IPS DF 4.7 (cell line): ENCODE data around the gene TEX11.
"Not testable (repeated sequence)": the region's sequence is repeated elsewhere in the genome, so short reads cannot be mapped to it uniquely, and the experiment has no call there.

ENCODE experiments used
- DNase-seq: peaks from one replicate; pipeline ENCODE4 v3.0.0-alpha.2; 2013; ENCODE audit warnings: low spot score; ENCODE audit errors: extremely low read depth

Gene TEX11

DNA sequence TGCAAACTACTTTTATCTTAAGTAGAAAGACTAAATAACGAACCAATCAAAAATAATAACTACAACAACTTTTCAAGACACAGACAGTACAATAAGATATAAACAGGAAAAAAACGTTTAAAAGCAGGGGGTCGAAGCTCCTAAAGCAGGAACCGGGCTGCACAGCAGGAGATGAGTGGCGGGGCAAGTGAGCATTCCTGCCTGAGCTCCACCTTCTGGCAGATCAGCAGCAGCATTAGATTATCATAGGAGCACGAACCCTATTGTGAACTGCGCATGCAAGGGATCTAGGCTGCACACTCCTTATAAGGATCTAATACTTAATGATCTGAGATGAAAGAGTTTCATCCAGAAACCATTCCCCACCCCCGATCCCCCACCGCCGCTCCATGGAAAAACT is 146.2 kb downstream of the TEX11 start:
- DNase-seq: no peak

DNA sequence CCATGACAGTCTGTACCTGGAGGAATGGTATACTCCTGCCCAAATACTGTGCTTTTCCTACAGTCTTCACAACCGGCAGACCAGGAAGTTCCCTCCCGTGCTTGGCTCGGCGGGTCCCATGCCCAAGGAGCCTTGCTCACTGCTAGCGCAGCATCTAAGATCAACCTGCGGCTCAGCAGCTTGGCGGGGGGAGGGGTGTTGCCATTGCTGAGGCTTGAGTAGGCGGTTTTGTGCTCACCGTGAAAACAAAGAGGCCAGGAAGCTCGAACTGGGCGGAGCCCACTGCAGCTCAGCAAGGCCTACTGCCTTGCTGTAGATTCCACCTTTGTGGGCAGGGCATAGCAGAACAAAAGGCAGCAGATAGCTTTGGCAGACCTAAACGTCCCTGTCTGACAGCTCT is 152.7 kb downstream of the TEX11 start:
- peak; percentile 5 for DNase-seq

DNA sequence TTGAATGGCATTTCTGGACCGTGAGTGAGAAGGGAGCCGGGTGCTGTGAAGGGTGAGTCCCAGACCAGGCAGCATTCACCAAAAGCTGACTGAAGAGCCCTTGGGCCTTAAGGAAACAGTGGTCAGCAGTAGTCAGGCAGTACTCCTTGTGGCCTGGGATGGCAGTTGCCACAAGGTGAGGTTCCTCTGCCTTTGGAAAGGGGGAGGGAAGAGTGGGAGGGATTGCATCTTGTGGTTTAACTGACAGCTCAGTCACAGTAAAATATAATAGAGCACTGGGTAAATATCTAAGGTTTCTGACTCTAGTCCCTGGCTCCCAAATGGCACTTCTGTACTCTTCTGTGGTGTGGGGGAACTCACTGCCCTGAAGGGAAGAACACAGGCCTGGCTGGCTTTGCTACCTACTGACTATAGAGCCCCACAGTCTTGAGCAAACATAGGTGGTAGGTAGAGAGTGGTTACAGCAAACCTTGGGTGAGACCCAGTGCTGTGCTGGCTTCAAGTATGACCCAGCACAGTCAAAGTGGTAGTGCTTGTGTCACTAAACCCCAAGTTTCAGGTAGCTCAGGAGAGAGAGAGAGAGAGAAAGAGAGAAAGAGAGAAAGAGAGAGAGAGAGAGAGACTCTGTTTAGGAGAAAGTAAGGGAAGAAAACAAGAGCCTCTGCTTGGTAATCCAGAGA is 154.2 kb downstream of the TEX11 start:
- no peak for DNase-seq

DNA sequence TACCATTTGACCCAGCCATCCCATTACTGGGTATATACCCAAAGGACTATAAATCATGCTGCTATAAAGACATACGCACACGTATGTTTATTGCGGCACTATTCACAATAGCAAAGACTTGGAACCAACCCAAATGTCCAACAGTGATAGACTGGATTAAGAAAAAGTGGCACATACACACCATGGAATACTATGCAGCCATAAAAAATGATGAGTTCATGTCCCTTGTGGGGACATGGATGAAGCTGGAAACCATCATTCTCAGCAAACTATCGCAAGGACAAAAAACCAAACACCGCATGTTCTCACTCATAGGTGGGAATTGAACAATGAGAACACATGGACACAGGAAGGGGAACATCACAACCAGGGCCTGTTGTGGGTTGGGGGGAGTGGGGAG is 174.7 kb downstream of the TEX11 start:
- DNase-seq: not testable (repeated sequence)

DNA sequence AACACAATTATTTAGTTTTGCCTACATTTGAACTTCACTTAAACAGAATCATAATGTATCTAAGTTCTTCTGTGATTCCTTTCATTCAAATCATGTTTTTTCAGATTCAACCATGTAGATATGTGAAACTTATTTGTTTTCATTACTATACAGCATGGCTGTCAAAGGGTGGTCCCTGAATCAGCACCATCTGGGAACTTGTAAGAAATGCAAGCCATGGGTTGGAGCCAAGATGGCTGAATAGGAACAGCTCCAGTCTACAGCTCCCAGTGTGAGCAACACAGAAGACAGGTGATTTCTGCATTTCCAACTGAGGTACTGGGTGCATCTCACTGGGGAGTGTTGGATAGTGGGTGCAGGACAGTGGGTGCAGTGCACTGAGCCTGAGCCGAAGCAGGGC is 180.6 kb downstream of the TEX11 start:
- not testable (repeated sequence) for DNase-seq

DNA sequence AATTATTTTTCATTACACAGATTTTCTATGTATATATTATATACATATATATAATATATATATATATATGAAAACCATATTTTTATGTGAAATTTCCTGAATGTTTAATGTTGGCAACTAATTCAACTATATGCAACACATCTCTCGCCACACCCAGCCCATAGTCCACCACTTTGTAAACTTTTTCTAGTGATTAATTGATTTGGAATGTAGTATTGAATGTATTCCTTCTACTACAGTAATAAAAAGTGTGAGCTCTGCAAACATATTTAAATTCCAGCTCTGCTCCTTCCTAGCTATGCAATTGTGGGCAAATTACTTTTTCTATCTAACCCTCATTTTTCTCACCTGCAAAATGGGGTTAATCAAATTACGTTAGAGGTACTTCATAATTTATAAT is 187.8 kb downstream of the TEX11 start:
- no peak for DNase-seq

DNA sequence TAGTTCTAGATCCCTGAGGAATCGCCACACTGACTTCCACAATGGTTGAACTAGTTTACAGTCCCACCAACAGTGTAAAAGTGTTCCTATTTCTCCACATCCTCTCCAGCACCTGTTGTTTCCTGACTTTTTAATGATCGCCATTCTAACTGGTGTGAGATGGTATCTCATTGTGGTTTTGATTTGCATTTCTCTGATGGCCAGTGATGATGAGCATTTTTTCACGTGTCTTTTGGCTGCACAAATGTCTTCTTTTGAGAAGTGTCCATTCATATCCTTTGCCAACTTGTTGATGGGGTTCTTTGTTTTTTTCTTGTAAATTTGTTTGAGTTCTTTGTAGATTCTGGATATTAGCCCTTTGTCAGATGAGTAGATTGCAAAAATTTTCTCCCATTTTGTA is 197.2 kb downstream of the TEX11 start:
- not testable (repeated sequence) for DNase-seq

DNA sequence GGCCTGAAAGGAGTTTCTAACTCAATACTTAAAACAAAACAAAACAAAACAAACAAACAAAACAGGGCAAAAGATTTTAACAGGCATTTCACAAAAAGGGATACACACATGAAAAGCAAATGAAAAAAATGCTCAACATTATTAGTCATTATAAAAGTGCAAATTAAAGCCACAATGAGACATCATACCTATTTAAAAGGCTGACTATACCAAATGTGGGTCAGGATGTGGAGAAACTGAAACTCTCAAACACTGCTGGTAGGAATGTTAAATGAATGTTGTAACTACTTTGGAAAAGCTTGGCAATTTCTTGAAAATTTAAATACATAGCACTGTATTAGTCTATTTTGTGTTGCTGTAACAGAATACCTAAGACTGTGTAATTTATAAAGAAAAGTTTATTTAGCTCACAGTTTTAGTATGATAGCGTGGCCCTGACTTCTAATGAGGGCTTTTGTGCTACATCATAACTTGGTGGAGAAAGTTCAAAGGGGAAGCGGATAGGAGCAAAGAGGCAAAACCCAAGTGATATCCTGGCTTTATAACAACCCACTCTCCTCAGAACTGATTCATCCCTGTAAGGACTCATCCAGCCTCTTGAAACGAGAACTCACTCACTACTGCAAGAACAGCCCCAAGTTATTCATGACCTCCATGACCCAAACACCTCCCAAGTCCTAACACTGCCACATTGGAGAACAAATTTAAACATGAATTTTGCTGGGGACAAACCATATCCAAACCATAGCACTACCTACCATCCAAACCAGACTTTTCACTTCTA is 214.0 kb downstream of the TEX11 start:
- no peak for DNase-seq

DNA sequence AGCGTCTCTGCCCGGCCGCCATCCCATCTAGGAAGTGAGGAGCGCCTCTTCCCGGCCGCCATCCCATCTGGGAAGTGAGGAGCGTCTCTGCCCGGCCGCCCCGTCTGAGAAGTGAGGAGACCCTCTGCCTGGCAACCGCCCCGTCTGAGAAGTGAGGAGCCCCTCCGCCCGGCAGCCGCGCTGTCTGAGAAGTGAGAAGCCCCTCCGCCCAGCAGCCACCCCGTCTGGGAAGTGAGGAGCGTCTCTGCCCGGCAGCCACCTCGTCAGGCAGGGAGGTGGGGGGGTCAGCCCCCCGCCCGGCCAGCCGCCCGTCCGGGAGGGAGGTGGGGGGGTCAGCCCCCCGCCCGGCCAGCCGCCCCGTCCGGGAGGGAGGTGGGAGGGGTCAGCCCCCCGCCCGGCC is 229.1 kb downstream of the TEX11 start:
- not testable (repeated sequence) for DNase-seq

DNA sequence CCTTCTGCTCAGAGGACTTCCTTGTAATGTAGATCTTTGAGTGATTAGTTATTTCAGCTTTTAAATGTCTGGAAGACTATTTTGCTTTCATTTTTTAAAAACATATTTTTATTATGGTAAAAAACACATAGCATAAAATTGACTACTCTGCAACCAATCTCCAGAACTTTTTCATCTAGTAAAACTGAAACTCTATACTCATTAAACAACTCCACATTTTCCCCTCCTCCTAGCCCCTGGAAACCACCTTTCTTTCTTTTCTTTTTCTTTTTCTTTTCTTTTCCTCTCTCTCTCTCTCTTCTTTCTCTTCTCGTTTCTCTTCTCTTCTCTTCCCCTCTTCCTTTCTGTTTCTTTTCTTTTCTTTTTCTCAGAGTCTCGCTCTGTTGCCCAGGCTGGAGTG is 233.2 kb downstream of the TEX11 start:
- DNase-seq: no peak

DNA sequence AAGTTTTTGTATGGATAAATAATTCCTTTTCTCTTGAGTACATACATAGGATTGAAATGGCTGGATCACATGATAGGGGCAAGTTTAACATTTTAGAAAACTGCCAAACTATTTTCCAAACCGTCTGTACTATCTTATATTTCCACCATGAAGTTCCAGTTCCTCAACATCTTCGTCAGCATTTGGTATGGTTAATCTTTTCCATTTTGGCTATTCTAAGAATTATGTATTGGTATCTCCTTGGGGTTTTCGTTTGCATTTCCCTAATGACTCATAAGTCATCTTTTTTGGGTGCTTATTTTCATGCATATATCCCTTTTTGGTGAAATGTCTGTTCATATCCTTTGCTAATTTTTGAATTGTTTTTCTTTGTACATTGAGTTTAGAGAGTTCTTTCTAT is 236.2 kb downstream of the TEX11 start:
- no peak for DNase-seq

DNA sequence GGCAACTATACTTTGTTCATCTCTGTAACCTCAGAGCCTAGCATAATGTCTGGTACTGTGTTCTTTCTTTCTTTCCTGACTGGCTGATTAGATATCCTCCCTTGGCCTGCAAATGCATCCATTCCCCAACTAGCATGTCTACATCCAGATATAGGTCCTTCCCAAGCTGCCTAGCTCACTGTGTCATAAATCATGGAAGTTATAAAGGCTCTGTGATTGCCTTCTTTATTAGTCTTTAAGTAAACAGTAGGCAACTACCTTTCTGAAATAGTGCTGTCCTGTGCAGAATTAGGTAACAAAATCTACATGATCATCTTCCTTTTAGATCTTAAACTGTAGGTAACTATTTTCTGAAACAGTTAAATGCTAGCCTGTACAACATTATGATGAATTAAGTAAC is 239.4 kb downstream of the TEX11 start:
- no peak for DNase-seq

DNA sequence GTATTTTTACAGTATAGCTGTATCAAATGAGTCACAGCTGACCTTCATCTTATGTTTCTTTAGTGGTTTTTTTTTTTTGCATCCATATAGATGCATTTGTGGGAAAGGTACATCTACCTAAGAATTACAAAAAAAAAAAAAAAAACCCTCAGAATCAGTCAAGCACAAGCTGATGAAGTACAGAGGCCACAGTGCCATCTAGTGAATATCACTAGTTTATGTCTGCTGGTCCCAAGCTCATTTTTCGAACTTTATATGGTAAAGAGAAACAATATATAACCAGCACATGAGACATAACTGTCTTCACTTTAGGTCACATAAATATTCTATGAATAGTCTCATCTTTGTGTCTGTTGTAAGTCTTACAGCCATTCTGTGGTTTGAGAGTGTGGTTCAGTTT is 243.8 kb downstream of the TEX11 start:
- peak; percentile 1 for DNase-seq

DNA sequence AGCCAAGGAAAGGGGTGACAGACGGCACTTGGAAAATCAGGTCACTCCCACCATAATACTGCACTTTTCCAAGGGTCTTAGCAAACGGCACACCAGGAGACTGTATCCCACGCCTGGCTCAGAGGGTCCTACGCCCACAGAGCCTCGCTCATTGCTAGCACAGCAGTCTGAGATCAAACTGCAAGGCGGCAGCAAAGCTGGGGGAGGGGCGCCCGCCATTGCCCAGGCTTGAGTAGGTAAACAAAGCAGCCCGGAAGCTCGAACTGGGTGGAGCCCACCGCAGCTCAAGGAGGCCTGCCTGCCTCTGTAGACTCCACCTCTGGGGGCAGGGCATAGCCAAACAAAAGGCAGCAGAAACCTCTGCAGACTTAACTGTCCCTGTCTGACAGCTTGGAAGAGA is 247.4 kb downstream of the TEX11 start:
- not testable (repeated sequence) for DNase-seq

DNA sequence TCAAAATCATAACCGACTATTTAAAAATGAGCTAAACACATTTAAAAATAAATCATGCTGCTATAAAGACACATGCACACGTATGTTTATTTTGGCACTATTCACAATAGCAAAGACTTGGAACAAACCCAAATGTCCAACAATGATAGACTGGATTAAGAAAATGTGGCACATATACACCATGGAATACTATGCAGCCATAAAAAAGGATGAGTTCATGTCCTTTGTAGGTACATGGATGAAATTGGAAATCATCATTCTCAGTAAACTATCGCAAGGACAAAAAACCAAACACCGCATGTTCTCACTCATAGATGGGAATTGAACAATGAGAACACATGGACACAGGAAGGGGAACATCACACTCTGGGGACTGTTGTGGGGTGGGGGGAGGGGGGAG is 251.0 kb downstream of the TEX11 start:
- DNase-seq: not testable (repeated sequence)

DNA sequence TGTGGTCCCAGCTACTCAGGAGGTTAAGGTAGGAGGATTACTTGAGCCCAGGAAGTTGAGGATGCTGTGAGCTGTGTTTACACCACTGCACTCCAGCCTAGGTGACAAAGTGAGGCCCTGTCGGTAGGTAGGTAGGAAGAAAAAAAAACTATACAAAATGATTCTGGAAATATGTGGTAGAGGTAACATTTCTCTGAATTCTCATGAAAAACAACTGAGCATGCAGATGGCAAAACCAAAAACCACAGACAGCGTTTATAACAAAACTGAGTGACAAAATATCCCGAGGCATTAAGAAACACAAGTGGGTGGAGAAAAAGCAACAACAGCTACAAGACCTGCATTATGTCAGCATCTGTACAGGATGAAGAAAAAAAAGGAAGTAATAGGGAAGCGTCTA is 252.2 kb downstream of the TEX11 start:
- DNase-seq: no peak

DNA sequence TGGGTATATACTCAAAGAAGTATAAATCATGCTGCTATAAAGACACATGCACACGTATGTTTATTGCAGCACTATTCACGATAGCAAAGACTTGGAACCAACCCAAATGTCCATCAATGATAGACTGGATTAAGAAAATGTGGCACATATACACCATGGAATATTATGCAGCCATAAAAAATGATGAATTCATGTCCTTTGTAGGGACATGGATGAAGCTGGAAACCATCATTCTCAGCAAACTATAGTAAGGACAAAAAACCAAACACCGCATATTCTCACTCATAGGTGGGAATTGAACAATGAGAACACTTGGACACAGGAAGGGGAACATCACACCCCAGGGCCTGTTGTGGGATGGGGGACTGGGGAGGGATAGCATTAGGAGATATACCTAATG is 260.6 kb downstream of the TEX11 start:
- DNase-seq: not testable (repeated sequence)

DNA sequence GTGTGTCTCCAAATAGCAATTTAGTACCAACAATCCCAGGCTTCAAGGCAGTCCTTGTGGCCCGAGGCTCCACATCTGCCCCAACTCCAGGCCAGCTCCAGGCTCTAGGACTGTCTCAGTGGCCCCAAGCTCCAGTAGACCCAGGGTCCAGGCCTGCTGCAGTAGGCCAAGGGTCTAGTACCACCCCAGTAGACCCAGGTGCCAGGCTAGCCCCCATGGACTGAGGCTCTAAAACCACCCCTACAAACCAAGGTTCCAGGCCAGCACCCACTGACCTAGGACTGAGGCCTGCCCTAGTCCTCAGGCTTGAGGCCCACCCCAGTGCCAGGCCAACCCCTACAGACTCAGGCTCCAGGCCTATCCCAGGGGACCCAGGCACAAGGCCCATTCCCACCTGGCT is 272.3 kb downstream of the TEX11 start:
- DNase-seq: no peak

DNA sequence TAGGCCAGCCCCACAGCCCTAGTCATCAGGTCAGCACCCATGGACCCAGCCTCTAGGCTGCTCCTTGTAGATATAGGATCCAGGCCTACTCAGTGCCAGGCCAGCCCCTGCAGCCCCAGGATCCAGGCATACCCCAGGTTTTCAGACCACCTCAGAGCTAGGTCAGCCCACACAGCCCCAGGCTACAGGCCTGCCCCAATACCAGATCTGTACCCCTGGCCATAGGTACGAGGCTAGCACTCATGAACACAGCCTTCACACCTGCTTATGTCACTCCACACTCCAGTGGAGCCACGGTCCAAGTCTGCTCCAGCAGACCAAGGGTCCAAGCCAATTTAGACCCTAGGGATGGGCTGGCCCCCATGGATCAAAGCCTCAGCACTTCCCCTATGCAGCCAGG is 272.8 kb downstream of the TEX11 start:
- no peak for DNase-seq

DNA sequence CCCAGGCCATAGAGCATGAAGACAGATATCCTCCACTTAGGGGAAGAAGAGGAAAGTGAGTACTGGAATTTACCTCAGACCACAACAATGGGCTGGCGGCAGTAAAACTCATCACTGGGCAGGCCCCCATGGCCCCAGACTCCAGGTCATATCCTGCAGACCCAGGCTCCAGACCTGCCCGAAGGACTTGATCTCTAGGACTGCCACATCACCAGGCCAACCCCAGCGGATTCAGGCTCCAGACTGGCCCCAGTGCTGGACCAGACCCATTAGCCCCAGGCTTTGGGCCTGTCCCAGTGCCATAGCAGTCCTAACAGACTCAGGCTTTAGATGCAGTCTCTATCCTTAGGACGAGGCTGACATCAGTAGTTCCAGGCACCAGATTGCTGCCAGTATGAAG is 273.3 kb downstream of the TEX11 start:
- no peak for DNase-seq

DNA sequence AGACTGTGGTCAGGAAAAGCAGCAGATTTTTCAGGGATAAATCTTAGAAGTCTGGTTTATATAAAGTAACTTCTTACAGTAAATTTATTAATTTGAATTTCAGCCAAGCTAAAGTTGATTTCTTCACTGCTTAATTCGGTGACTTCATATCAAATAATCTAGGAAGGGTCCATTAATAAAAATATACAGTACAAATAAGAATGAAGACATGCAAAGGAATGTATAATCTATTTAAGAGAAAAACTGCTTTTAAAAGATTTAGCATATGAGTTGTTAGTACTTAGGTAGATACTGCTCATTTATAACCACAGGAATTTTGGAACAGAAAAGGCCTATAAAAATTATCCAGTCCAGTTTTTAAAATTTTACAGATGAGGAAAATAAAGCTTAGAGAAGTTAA is 286.8 kb downstream of the TEX11 start:
- DNase-seq: no peak

DNA sequence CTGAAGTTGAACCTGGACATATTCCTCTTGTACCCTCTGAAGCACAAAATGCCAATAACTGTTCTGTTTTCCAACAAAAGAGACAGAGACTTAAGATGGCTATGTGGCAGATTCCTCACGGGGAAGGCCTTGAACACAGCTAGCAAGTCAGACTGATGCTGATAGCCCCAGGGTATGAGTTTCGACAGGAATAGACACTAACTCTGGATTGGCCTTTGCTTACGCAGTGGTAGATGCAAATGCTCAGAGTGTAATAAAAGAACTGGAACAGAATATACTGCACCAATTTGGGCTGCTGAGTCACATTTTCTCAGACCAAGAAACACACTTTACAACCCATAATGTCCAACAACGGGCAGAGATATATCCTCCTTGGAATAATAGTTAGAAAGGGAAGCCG is 290.0 kb downstream of the TEX11 start:
- no peak for DNase-seq

DNA sequence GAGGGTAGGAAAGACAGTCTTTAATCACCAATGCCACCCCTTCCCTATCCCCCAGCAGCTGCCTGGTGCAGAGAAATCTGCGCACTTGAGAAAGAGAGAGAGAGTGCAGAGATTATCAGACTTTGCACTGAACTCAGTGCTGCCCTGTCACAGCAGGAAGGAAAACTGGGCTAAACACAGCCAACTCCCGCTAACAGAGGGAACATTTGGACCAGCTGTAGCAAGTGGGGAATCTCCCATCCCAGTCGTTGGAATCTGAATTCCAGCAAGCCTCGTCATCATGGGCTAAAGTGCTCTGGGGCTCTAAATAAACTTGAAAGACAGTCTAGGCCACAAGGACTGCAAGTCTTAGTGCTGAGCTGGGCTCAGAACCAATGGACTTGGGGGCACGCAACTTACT is 295.2 kb downstream of the TEX11 start:
- no peak for DNase-seq
